GM21360 (cell line): ENCODE data around the gene CYTL1.

Source experiments
- ATAC-seq: cut with Tn5 transposase; IDR thresholded peaks from one replicate; pipeline ENCODE4 v1.9.1; 2021; ENCODE audit warnings: mild to moderate bottlenecking, moderate library complexity; ENCODE audit not compliant: unreplicated experiment

CYTL1 gene

GRCh38 chr4:4979971-4980370, 39.3 kb downstream of the CYTL1 start:
- no peak for ATAC-seq

DNA sequence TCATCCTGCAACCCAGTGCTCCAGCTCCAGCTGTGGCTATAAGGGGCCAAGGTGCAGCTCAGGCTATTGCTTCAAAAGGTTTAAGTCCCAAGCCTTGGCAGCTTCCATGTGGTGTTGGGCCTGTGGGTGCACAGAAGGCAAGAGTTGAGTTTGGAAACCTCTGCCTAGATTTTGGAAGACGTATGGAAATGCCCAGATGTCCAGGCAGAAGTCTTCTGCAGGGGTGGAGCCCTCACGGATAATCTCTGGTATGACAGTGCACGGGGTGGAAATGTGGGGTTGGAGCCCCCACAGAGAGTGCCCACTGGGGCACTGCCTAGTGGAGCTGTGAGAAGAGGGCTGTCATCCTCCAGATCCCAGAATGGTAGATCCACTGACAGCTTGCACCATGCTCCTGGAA, 44.5 kb downstream of the CYTL1 start:
- no peak for ATAC-seq

DNA sequence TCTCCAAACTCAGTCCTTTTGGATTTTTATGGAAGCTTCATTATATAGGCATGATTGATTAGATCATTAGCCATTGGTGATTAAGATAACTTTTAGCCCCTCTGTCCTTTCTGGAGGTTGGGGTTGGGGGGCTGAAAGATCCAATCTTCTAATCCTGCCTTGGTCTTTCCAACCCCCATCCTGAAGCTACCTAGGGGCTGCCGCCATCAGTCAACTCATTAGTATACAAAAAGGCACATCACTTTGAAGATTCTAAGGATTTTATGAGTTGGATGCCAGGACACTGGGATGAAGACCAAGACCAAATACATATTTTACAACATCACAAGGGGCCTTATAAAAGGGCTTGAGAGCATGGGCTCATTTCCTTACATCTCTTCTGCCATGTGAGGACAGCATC, 47.5 kb downstream of the CYTL1 start:
- ATAC-seq: no peak

GRCh38 chr4:4969298-4969697, 50.0 kb downstream of the CYTL1 start:
- no peak for ATAC-seq

- no peak for ATAC-seq
Observed at GRCh38 chr4:4968161-4968725, 51.0 kb downstream of the CYTL1 start.
